HG03558 (cell line): Measurements from ENCODE around the gene SLCO2B1.
A peak's percentile ranks its signal among the peaks of the same experiment; 100 is the strongest.

Experiments used
- ATAC-seq: cut with Tn5 transposase; IDR thresholded peaks from one replicate; pipeline ENCODE4 v1.9.1; 2021; ENCODE audit warnings: moderate number of reproducible peaks; ENCODE audit not compliant: unreplicated experiment; ENCODE audit errors: extremely low read depth

The SLCO2B1 gene

GRCh38 chr11:75208446-75208845 lies 57.5 kb downstream of the SLCO2B1 start:
- ATAC-seq = no peak

GRCh38 chr11:75212411-75212810 lies 61.5 kb downstream of the SLCO2B1 start:
- ATAC-seq = no peak

GRCh38 chr11:75214411-75214821 lies 63.5 kb downstream of the SLCO2B1 start:
- ATAC-seq = no peak

GRCh38 chr11:75214843-75215242 lies 63.9 kb downstream of the SLCO2B1 start:
- no peak for ATAC-seq

- no peak for ATAC-seq
Measured at GRCh38 chr11:75219869-75220268, 69.0 kb downstream of the SLCO2B1 start.

- ATAC-seq = no peak
Measured at GRCh38 chr11:75223954-75224643, 73.2 kb downstream of the SLCO2B1 start.

GRCh38 chr11:75225794-75226193 lies 74.9 kb downstream of the SLCO2B1 start:
- ATAC-seq = no peak

- ATAC-seq = no peak
Measured at GRCh38 chr11:75229466-75229865, 78.6 kb downstream of the SLCO2B1 start.

- no peak for ATAC-seq
Measured at GRCh38 chr11:75230621-75231020, 79.7 kb downstream of the SLCO2B1 start.

GRCh38 chr11:75233754-75234172 lies 82.9 kb downstream of the SLCO2B1 start:
- no peak for ATAC-seq

GRCh38 chr11:75236062-75236461 lies 85.2 kb downstream of the SLCO2B1 start:
- no peak for ATAC-seq

GRCh38 chr11:75237050-75237449 lies 86.1 kb downstream of the SLCO2B1 start:
- ATAC-seq = no peak

GRCh38 chr11:75238595-75239440 lies 87.9 kb downstream of the SLCO2B1 start:
- ATAC-seq = no peak

GRCh38 chr11:75239531-75240290 lies 88.8 kb downstream of the SLCO2B1 start:
- ATAC-seq = no peak

GRCh38 chr11:75240311-75241035 lies 89.6 kb downstream of the SLCO2B1 start, which contains the start of gene TPBGL:
TPBGL (plus strand) TSS chr11:75240774; CDS start chr11:75241050, 276 bp downstream.
- ATAC-seq = no peak

GRCh38 chr11:75241036-75241905 lies 90.4 kb downstream of the SLCO2B1 start:
- peak; percentile 70 for ATAC-seq

- no peak for ATAC-seq
Measured at GRCh38 chr11:75241906-75242644, 91.2 kb downstream of the SLCO2B1 start.
